GM12878 (cell line): Measurements from ENCODE around the gene GJC3. TPM values are rescaled to one million over a fixed set of nuclear protein-coding genes. Genes with fewer than 3 reads are reported as not detected.

ENCODE experiments used
- ATAC-seq: fragments of 200-7000 bp; cut with Tn5 transposase; 3 replicates; pipeline ENCODE4 v1.9.1; 2020; ENCODE audit warnings: mild to moderate bottlenecking, moderate library complexity
- BruUV-seq: library from RNA; stranded (reverse); fragments of 400-500 nt; replicated peaks from 2 replicates; lab custom pipeline; 2021; lab: Mats Ljungman, UMichigan
- CTCF ChIA-PET: fragments of 300-600 bp; sonication (Branson Sonifier 250); formaldehyde crosslinking; extraction: SDS; loops from one replicate; lab custom pipeline; 2021; ENCODE audit warnings: inconsistent platforms; lab: Yijun Ruan, JAX
- POLR2A ChIA-PET: fragments of 350-600 bp; formaldehyde crosslinking; extraction: SDS; loops from one replicate; lab custom pipeline; 2021; ENCODE audit warnings: inconsistent platforms; lab: Charles Lee
- RAD21 ChIA-PET: fragments of 300-600 bp; sonication (Branson Sonifier 250); formaldehyde crosslinking; loops from one replicate; lab custom pipeline; 2023; ENCODE audit warnings: antibody characterized with exemption; ENCODE audit not compliant: unreplicated experiment; lab: Charles Lee
- SMC1A ChIA-PET: fragments of 300-600 bp; sonication (Branson Sonifier 250); formaldehyde crosslinking; loops from one replicate; lab custom pipeline; 2023; ENCODE audit not compliant: unreplicated experiment, uncharacterized antibody; lab: Charles Lee
- DNase-seq: peaks from one replicate; pipeline ENCODE4 v3.0.0-alpha.2; 2011; ENCODE audit warnings: low read depth, low spot score
- FAIRE-seq: peaks from 3 replicates; lab custom pipeline; 2011; peaks lifted over from hg19 to GRCh38; lab: Jason Lieb, UNC
- H2AFZ ChIP-seq: 2 replicates; pipeline ENCODE4 v1.6.0; 2011; ENCODE audit warnings: low read depth, low read length, control low read depth; ENCODE audit not compliant: control insufficient read depth
- H3K27ac ChIP-seq: 2 replicates; pipeline ENCODE4 v1.5.1; 2011; ENCODE audit warnings: control low read depth; ENCODE audit not compliant: control insufficient read depth, insufficient read depth
- H3K27me3 ChIP-seq, 2 experiments: replicated peaks in 1 of 2; 2 replicates each; pipeline versions ENCODE4 v1.6.0 to v1.6.1; 2011; ENCODE audit warnings: low read length in 1 of 2; ENCODE audit not compliant: control insufficient read depth in 2 of 2, insufficient read depth in 2 of 2
- H3K36me3 ChIP-seq, 2 experiments: 2 replicates each; pipeline ENCODE4 v1.5.1; 2011; ENCODE audit warnings: low read length in 1 of 2; ENCODE audit not compliant: control insufficient read depth in 2 of 2, insufficient read depth in 2 of 2
- H3K4me1 ChIP-seq: 2 replicates; pipeline ENCODE4 v1.6.1; 2011; ENCODE audit warnings: mild to moderate bottlenecking, low read length, moderate library complexity, mixed read lengths; ENCODE audit not compliant: control insufficient read depth, insufficient read depth
- H3K4me2 ChIP-seq: 2 replicates; pipeline ENCODE4 v1.6.0; 2011; ENCODE audit warnings: control low read depth; ENCODE audit not compliant: control insufficient read depth, insufficient read depth
- H3K4me3 ChIP-seq: fragments of 200-600 bp; sonication (generic); 2 replicates; pipeline ENCODE4 v1.5.1; 2016
- H3K79me2 ChIP-seq: 2 replicates; pipeline ENCODE4 v1.6.0; 2011; ENCODE audit warnings: low read length; ENCODE audit not compliant: control insufficient read depth, insufficient read depth
- H3K9ac ChIP-seq: 2 replicates; pipeline ENCODE4 v1.8.0; 2011; ENCODE audit warnings: low read length, control low read depth, mixed read lengths; ENCODE audit not compliant: control insufficient read depth, insufficient read depth
- H3K9me3 ChIP-seq: replicated peaks from 3 replicates; pipeline ENCODE4 v1.5.1; 2011; ENCODE audit warnings: mild to moderate bottlenecking, low read length; ENCODE audit not compliant: control insufficient read depth, insufficient read depth
- H4K20me1 ChIP-seq: 2 replicates; pipeline ENCODE4 v1.6.0; 2011; ENCODE audit not compliant: control insufficient read depth, insufficient read depth
- ATF2 ChIP-seq: IDR thresholded peaks from 2 replicates; pipeline ENCODE4 v1.6.1; 2012; ENCODE audit warnings: low read length, inconsistent platforms
- BCL3 ChIP-seq: IDR thresholded peaks from 2 replicates; pipeline ENCODE4 v1.6.1; 2011; ENCODE audit warnings: borderline replicate concordance, low read depth, mild to moderate bottlenecking, moderate library complexity, low read length; ENCODE audit not compliant: insufficient read depth, poor library complexity, severe bottlenecking
- CHD2 ChIP-seq: IDR thresholded peaks from 2 replicates; pipeline ENCODE4 v1.6.1; 2011; ENCODE audit warnings: low read depth, low read length, improper control_type of control experiment, borderline replicate concordance
- HDAC2 ChIP-seq: fragments of 200-600 bp; sonication (generic); IDR thresholded peaks from 2 replicates; pipeline ENCODE4 v1.6.1; 2017
- IRF4 ChIP-seq: IDR thresholded peaks from 2 replicates; pipeline ENCODE4 v1.6.1; 2011; ENCODE audit warnings: low read depth, low read length
- MEF2A ChIP-seq: IDR thresholded peaks from 2 replicates; pipeline ENCODE4 v1.6.1; 2011; ENCODE audit warnings: low read depth, mild to moderate bottlenecking, low read length, moderate library complexity; ENCODE audit not compliant: insufficient read depth
- PAX5 ChIP-seq: IDR thresholded peaks from 2 replicates; pipeline ENCODE4 v1.6.1; 2011; ENCODE audit warnings: low read depth, low read length, borderline replicate concordance
- RELA ChIP-seq: fragments of 450-650 bp; IDR thresholded peaks from 2 replicates; pipeline ENCODE4 v1.8.0; 2014; ENCODE audit warnings: borderline replicate concordance; ENCODE audit not compliant: partially characterized antibody
- RUNX3 ChIP-seq: IDR thresholded peaks from 2 replicates; pipeline ENCODE4 v1.6.1; 2012; ENCODE audit warnings: low read length, inconsistent platforms
- SKIL ChIP-seq: fragments of 450-650 bp; IDR thresholded peaks from 2 replicates; pipeline ENCODE4 v1.6.1; 2017; ENCODE audit warnings: mild to moderate bottlenecking, low read depth, inconsistent platforms; ENCODE audit not compliant: poor library complexity, severe bottlenecking
- TCF3 ChIP-seq: IDR thresholded peaks from 2 replicates; pipeline ENCODE4 v1.6.1; 2012; ENCODE audit warnings: low read depth, mild to moderate bottlenecking, low read length, borderline replicate concordance; ENCODE audit not compliant: insufficient read depth
- USF1 ChIP-seq: IDR thresholded peaks from 2 replicates; pipeline ENCODE4 v1.6.1; 2011; ENCODE audit warnings: borderline replicate concordance, low read depth, mild to moderate bottlenecking, moderate library complexity, mixed read lengths, low read length; ENCODE audit not compliant: insufficient read depth; ENCODE audit errors: extremely low read length
- ZBTB33 ChIP-seq: fragments of 450-650 bp; IDR thresholded peaks from 2 replicates; pipeline ENCODE4 v1.6.1; 2017; ENCODE audit warnings: mild to moderate bottlenecking
- ZNF24 ChIP-seq: fragments of 450-650 bp; IDR thresholded peaks from 2 replicates; pipeline ENCODE4 v1.6.1; 2017; ENCODE audit warnings: antibody characterized with exemption, mild to moderate bottlenecking
- WGBS: methylation state at CpG from one replicate; pipeline ENCODE4 v1.1.6; 2016; ENCODE audit warnings: low lambda C conversion rate; ENCODE audit not compliant: insufficient replicate concordance, insufficient coverage; ENCODE audit errors: missing lambda C conversion rate; 5-methylcytosine and 5-hydroxymethylcytosine counted together
- in situ Hi-C: fragments of 300-500 bp; cut with MboI; formaldehyde crosslinking; loops from 9 replicates; pipeline ENCODE4 v1.14.3; 2018; ENCODE audit warnings: mixed read lengths
- intact Hi-C: fragments of 100-400 bp; cut with micrococcal nuclease; formaldehyde crosslinking; loops from one replicate; pipeline ENCODE4 v1.14.2; 2022; ENCODE audit not compliant: unreplicated experiment
- polyA plus RNA-seq, 11 experiments: library from polyadenylated mRNA; depleted of rRNA in 4 of 11; unstranded in 6 of 11; stranded (reverse) in 5 of 11; fragments of >200 nt; fragmentation: Nextera tagmentation in 4 of 11; fragmentation: Illumina TruSeq in 1 of 11; extraction: Ambion mirVana in 4 of 11; extraction: Trizol in 1 of 11; gene quantifications; 1 replicate in 1 of 11; 2 replicates in 10 of 11; pipeline versions ENCODE4 v1.2.1 to v1.2.3, GENCODE V29; 2011 to 2016; ENCODE audit warnings: inconsistent platforms in 2 of 11, missing spikeins in 2 of 11, low read depth in 1 of 11
- total RNA-seq, 4 experiments: library from RNA; depleted of rRNA in 3 of 4; stranded (reverse); fragments of >200 nt in 3 of 4; fragmentation: Illumina TruSeq in 1 of 4; extraction: Trizol in 1 of 4; gene quantifications; 2 replicates each; pipeline versions ENCODE4 v1.2.1 to v1.2.3, GENCODE V29; 2013 to 2021

The GJC3 gene
- total and polyA plus RNA-seq, 10 of the 15 experiments (the other 5 are each of a cell fraction or from before 2014, with no cell fraction given) = 0.06 to 0.18 (median 0.09) TPM; not detected in 6

- ChIA-PET POLR2A (interaction anchor here (0.5 kb wide), 1 partner anchor 1353 kb away, joined by 4 read pairs; no protein-coding TSS in a partner anchor), CTCF (interaction anchor here (0.6 to 1.1 kb wide), 6 partner anchors 30 to 645 kb away, joined by 3 read pairs; no protein-coding TSS in a partner anchor), SMC1A (no interaction called here), RAD21 (no interaction called here)
- 20% methylated on average over 14 of the region's 14 CpGs for WGBS
- TF ChIP-seq RELA (no peak), MEF2A (no peak), IRF4 (no peak), PAX5 (no peak), ZBTB33 (no peak), USF1 (no peak), TCF3 (no peak), SKIL (no peak), CHD2 (no peak), ZNF24 (no peak), RUNX3 (no peak), ATF2 (no peak), BCL3 (no peak), HDAC2 (no peak)
- Histone ChIP-seq H3K79me2 (no peaks in the 10 kb centered on the region), H3K4me1 (no peaks in the 10 kb centered on the region), H2AFZ (peak overlapping the region; percentile 0; the same call in 1 of the 2 replicates), H3K36me3 (no peaks in the 10 kb centered on the region), H4K20me1 (no peaks in the 10 kb centered on the region), H3K27ac (no peak overlapping the region), H3K9ac (no peak overlapping the region), H3K27me3 (no peaks in the 10 kb centered on the region), H3K4me2 (no peak overlapping the region), H3K4me3 (no peak overlapping the region), H3K9me3 (peaks cover 4% of the 10 kb centered on the region; the same call in 2 of the 3 replicates)
- intact Hi-C loops = no loop called here
- no peak for DNase-seq
- in situ Hi-C loops = no loop called here
- no peak for FAIRE-seq
- no TSS peak for BruUV-seq
- ATAC-seq = no peak
Observed at GRCh38 chr7:99943641-99944496, 14.4 kb upstream of the GJC3 start.
